ENCODE data around the gene NFS1. TPM values are rescaled to one million over a fixed set of nuclear protein-coding genes. Genes with fewer than 3 reads are reported as not detected.

NFS1 gene
- polyA plus RNA-seq, 2 of the 4 experiments (the other 2 are of a cell fraction): 44.0 to 50.5 TPM

- Histone ChIP-seq H3K4me3 (no peak overlapping the region), H3K27ac (no peak overlapping the region), H3K4me1 (0 out of 3 replicates have a peak, but pooled peaks cover 3% of the 10 kb centered on the region), H3K4me2 (no peak overlapping the region), H3K9me3 (no peaks in the 10 kb centered on the region)
- ChIA-PET CTCF (interaction anchor here (0.7 to 1.8 kb wide), 4 partner anchors 15 to 22 kb away, joined by 3 to 6 read pairs (median 4); no protein-coding TSS in a partner anchor), POLR2A (no interaction called here)
- 89% methylated on average over 2 of the region's 2 CpGs for WGBS (ENCODE audit: missing lambda C conversion rate)
- TF ChIP-seq ZSCAN20 (CRISPR knock-in tag; IDR thresholded peaks at IDR 0.05): no peak
- no peak for TF ChIP-seq POLR2AphosphoS2 (conservative IDR thresholded peaks at IDR 0.05; ENCODE audit: low read length)
- no peak for TF ChIP-seq FOXS1 (CRISPR knock-in tag; IDR thresholded peaks at IDR 0.05)
- no peak for FAIRE-seq
- ATAC-seq: no peak
- no peak for DNase-seq (ENCODE audit: low read depth in 1 of 2, low spot score in 1 of 2)
These were observed 63.1 kb downstream of the NFS1 start for GRCh38 chr20:35636095-35636494.

- ChIA-PET CTCF (interaction anchor here (0.7 to 1.6 kb wide), 2 partner anchors 16 to 18 kb away, joined by 3 to 8 read pairs; no protein-coding TSS in a partner anchor), POLR2A (no interaction called here)
- ATAC-seq (no peak; a peak in 1 of 6 replicates), FAIRE-seq (no peak), DNase-seq (ENCODE audit: low read depth in 1 of 2, low spot score in 1 of 2) (no peak)
- 0 out of 3 replicates have a peak, but pooled peaks cover 3% of the 10 kb centered on the region for H3K4me1 ChIP-seq
- no peaks in the 10 kb centered on the region for H3K9me3 ChIP-seq
- 94% methylated on average over 4 of the region's 4 CpGs for WGBS (ENCODE audit: missing lambda C conversion rate)
- no peak overlapping the region for H3K27ac ChIP-seq
- no peak for TF ChIP-seq HOXB13 (CRISPR knock-in tag; IDR thresholded peaks at IDR 0.05; ENCODE audit: low read depth)
- TF ChIP-seq SMC3 (IDR thresholded peaks at IDR 0.05): no peak
- no peak for TF ChIP-seq ZC3H11A (IDR thresholded peaks at IDR 0.05)
- TF ChIP-seq CBX8 (IDR thresholded peaks at IDR 0.05): no peak
- TF ChIP-seq ZNF302 (CRISPR knock-in tag; IDR thresholded peaks at IDR 0.05): no peak
- no peak for TF ChIP-seq MYC (IDR thresholded peaks at IDR 0.05; ENCODE audit: borderline replicate concordance, low read length)
- no peak for TF ChIP-seq CHD2 (IDR thresholded peaks at IDR 0.05; ENCODE audit: low read length, partially characterized antibody)
- no peak for TF ChIP-seq KDM5A (IDR thresholded peaks at IDR 0.05)
- no peak for TF ChIP-seq FOSL2 (IDR thresholded peaks at IDR 0.05)
- TF ChIP-seq FOSL2 (CRISPR knock-in tag; IDR thresholded peaks at IDR 0.05): no peak
- TF ChIP-seq GATA3 (IDR thresholded peaks at IDR 0.05; ENCODE audit: borderline replicate concordance): no peak
- TF ChIP-seq EHMT2 (IDR thresholded peaks at IDR 0.05; ENCODE audit: low read depth): no peak
- TF ChIP-seq NPAS2 (CRISPR knock-in tag; IDR thresholded peaks at IDR 0.05; ENCODE audit: borderline replicate concordance): no peak
- no peak for TF ChIP-seq EHF (CRISPR knock-in tag; IDR thresholded peaks at IDR 0.05)
- TF ChIP-seq HOXB5 (CRISPR knock-in tag; IDR thresholded peaks at IDR 0.05): no peak
- no peak for TF ChIP-seq ZFP36 (IDR thresholded peaks at IDR 0.05; ENCODE audit: borderline replicate concordance, partially characterized antibody)
- no peak overlapping the region for H3K4me2 ChIP-seq
- no peak overlapping the region for H3K4me3 ChIP-seq
These were observed 63.5 kb downstream of the NFS1 start for GRCh38 chr20:35635652-35636051.

GRCh38 chr20:35632539-35633115, 66.5 kb downstream of the NFS1 start:
- ChIA-PET CTCF (interaction anchor here (0.9 to 4.8 kb wide), 4 partner anchors 12 to 63 kb away, joined by 3 to 73 read pairs (median 3); no protein-coding TSS in a partner anchor), POLR2A (no interaction called here)
- FAIRE-seq (no peak), ATAC-seq (no peak), DNase-seq (ENCODE audit: low read depth in 1 of 2, low spot score in 1 of 2) (no peak)
- 96% methylated on average over 13 of the region's 13 CpGs for WGBS (ENCODE audit: missing lambda C conversion rate)
- no peak overlapping the region for H3K4me3 ChIP-seq
- H3K27ac ChIP-seq: no peak overlapping the region
- no peak overlapping the region for H3K4me2 ChIP-seq
- H3K9me3 ChIP-seq: no peaks in the 10 kb centered on the region
- 0 out of 3 replicates have a peak, but pooled peaks cover 3% of the 10 kb centered on the region for H3K4me1 ChIP-seq
- TF ChIP-seq NR3C1 (IDR thresholded peaks at IDR 0.05): no peak
- no peak for TF ChIP-seq RAD21 (conservative IDR thresholded peaks at IDR 0.05 in 1 of 2, IDR thresholded peaks at IDR 0.05 in 1 of 2)
- TF ChIP-seq REST (IDR thresholded peaks at IDR 0.05): no peak
- TF ChIP-seq FOSB (CRISPR knock-in tag; IDR thresholded peaks at IDR 0.05): no peak
- no peak for TF ChIP-seq HES2 (IDR thresholded peaks at IDR 0.05)
- TF ChIP-seq HEYL (CRISPR knock-in tag; IDR thresholded peaks at IDR 0.05): no peak
- TF ChIP-seq CHD4 (IDR thresholded peaks at IDR 0.05; ENCODE audit: borderline replicate concordance): no peak
- TF ChIP-seq ATOH8 (CRISPR knock-in tag; IDR thresholded peaks at IDR 0.05; ENCODE audit: low read depth): no peak
- TF ChIP-seq HDAC2 (IDR thresholded peaks at IDR 0.05): no peak
- no peak for TF ChIP-seq KDM1A (IDR thresholded peaks at IDR 0.05; ENCODE audit: low read depth)
- TF ChIP-seq FOSL2 (IDR thresholded peaks at IDR 0.05): no peak
- TF ChIP-seq FOSL2 (CRISPR knock-in tag; IDR thresholded peaks at IDR 0.05): no peak
- no peak for TF ChIP-seq ZSCAN20 (CRISPR knock-in tag; IDR thresholded peaks at IDR 0.05)
- no peak for TF ChIP-seq RCOR1 (IDR thresholded peaks at IDR 0.05; ENCODE audit: low read depth, low read length)
- no peak for TF ChIP-seq KDM5A (IDR thresholded peaks at IDR 0.05)
- TF ChIP-seq EP300 (IDR thresholded peaks at IDR 0.05): no peak
- TF ChIP-seq ZFP36 (IDR thresholded peaks at IDR 0.05; ENCODE audit: borderline replicate concordance, partially characterized antibody): no peak
- TF ChIP-seq RNF2 (IDR thresholded peaks at IDR 0.05; ENCODE audit: borderline replicate concordance, low read depth): no peak
